MM.1S (cell line): ENCODE measurements around the gene KRTAP9-3.

Experiments
- CTCF ChIP-seq: fragments of 300-600 bp; sonication (generic); IDR thresholded peaks from 2 replicates; pipeline ENCODE4 v1.5.1; 2016; ENCODE audit warnings: antibody characterized with exemption, low read length, mixed read lengths
- EZH2phosphoT487 ChIP-seq: fragments of 300-600 bp; sonication (generic); IDR thresholded peaks from 2 replicates; pipeline ENCODE4 v1.6.1; 2018; ENCODE audit warnings: antibody characterized with exemption, low read length

DNA sequence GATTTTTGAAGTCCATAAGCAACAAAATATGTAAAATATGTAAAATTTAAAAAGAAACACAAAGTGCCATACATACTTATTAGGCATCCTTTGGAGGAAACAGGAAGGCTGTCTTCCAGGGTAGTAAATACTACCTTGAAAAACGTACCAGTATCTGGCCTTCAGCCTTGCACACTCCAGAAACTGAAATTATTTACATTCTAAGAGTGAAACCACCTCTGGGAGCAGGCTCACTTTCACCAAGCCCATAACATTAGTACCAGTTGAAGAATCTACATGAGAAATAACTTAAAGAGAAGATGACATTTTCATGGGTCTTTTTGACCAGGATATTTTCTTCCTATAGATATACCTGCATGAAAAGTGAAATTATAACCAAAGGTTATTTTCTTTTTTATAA is 36.2 kb upstream of the KRTAP9-3 start:
- TF ChIP-seq CTCF (no peak), EZH2phosphoT487 (0 out of 2 replicates have a peak, but pooled peaks have one; percentile 45)
